ENCODE measurements around the gene ALPL. TPM values are rescaled to one million over a fixed set of nuclear protein-coding genes. Genes with fewer than 3 reads are reported as not detected.
A peak's percentile ranks its signal among the peaks of the same experiment; 100 is the strongest.

ALPL gene
- polyA plus RNA-seq, 3 donors, result not detected

DNA sequence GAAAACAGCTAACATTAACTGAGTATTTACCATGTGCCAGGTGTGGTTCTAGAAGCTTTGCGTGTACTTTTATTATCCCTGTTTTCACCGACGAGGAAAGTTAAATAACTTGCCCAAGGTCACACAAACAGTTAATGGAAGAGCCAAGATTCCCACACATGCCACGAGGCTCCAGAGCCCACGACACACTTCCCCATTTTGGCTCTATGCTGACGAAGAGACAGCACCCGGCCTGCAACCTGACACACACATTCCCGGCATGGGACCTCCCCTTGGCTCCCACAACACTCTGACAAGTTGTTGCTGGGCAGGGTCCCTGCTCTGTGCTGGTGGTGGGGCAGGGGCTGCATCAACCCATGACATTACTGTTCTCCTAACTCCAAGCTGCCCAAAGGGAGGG, 107.1 kb downstream of the ALPL start:
- H4K20me1 ChIP-seq (ENCODE audit: insufficient read depth, low read length), result no peaks in the 10 kb centered on the region
- H3K9ac ChIP-seq (ENCODE audit: insufficient read depth, low read length, poor library complexity, severe bottlenecking), result no peak overlapping the region
- DNase-seq, result no peak
- H3K27ac ChIP-seq (ENCODE audit: low read depth in 1 of 2, low read length in 2 of 2), result no peak overlapping the region
- peaks cover 14 to 43% (median 18%) of the 10 kb centered on the region in 3 donors for H3K27me3 Mint-ChIP-seq (ENCODE audit: low read depth in 3 of 3)
- no peaks in the 10 kb centered on the region for H3K4me1 ChIP-seq (ENCODE audit: control insufficient read depth in 1 of 2, insufficient read depth in 2 of 2, low read length in 2 of 2)
- peaks cover under 1 to 15% of the 10 kb centered on the region in 2 donors for H3K27me3 ChIP-seq (ENCODE audit: control insufficient read depth in 2 of 2, insufficient read depth in 2 of 2, low read length in 2 of 2)
- H2AFZ ChIP-seq (ENCODE audit: insufficient read depth, low read depth, low read length, poor library complexity, severe bottlenecking), result no peak overlapping the region
- no peak overlapping the region for H3K4me3 ChIP-seq (replicated peaks in 1 of 3; ENCODE audit: low read depth in 2 of 3, low read length in 3 of 3)
- peak overlapping the region in 1 of 7 donors; percentile 59 for H3K27ac Mint-ChIP-seq
- no peak overlapping the region for H3K4me2 ChIP-seq (replicated peaks; ENCODE audit: extremely low read depth, low read length, poor library complexity, severe bottlenecking)
- TF ChIP-seq, protein P1, sequence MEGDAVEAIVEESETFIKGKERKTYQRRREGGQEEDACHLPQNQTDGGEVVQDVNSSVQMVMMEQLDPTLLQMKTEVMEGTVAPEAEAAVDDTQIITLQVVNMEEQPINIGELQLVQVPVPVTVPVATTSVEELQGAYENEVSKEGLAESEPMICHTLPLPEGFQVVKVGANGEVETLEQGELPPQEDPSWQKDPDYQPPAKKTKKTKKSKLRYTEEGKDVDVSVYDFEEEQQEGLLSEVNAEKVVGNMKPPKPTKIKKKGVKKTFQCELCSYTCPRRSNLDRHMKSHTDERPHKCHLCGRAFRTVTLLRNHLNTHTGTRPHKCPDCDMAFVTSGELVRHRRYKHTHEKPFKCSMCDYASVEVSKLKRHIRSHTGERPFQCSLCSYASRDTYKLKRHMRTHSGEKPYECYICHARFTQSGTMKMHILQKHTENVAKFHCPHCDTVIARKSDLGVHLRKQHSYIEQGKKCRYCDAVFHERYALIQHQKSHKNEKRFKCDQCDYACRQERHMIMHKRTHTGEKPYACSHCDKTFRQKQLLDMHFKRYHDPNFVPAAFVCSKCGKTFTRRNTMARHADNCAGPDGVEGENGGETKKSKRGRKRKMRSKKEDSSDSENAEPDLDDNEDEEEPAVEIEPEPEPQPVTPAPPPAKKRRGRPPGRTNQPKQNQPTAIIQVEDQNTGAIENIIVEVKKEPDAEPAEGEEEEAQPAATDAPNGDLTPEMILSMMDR (IDR thresholded peaks at IDR 0.05), result no peak
- no peaks in the 10 kb centered on the region for H3K36me3 ChIP-seq (replicated peaks in 1 of 2; ENCODE audit: control insufficient read depth in 1 of 2, insufficient read depth in 2 of 2, low read length in 2 of 2)
- H3K9me3 Mint-ChIP-seq, result no peaks in the 10 kb centered on the region
- WGBS (ENCODE audit: insufficient coverage), result 46% methylated on average over 7 of the region's 8 CpGs
- intact Hi-C loops (cut with micrococcal nuclease), result no loop called here
- H3K36me3 Mint-ChIP-seq, result no peaks in the 10 kb centered on the region
- H3K4me1 Mint-ChIP-seq, result no peaks in the 10 kb centered on the region
- no peaks in the 10 kb centered on the region for H3K9me3 ChIP-seq (replicated peaks in 1 of 2; ENCODE audit: control insufficient read depth in 1 of 2, insufficient read depth in 1 of 2, low read length in 2 of 2)
- no peak overlapping the region for H3K4me3 Mint-ChIP-seq
- no peaks in the 10 kb centered on the region for H3K79me2 ChIP-seq (ENCODE audit: insufficient read depth, low read length)

DNA sequence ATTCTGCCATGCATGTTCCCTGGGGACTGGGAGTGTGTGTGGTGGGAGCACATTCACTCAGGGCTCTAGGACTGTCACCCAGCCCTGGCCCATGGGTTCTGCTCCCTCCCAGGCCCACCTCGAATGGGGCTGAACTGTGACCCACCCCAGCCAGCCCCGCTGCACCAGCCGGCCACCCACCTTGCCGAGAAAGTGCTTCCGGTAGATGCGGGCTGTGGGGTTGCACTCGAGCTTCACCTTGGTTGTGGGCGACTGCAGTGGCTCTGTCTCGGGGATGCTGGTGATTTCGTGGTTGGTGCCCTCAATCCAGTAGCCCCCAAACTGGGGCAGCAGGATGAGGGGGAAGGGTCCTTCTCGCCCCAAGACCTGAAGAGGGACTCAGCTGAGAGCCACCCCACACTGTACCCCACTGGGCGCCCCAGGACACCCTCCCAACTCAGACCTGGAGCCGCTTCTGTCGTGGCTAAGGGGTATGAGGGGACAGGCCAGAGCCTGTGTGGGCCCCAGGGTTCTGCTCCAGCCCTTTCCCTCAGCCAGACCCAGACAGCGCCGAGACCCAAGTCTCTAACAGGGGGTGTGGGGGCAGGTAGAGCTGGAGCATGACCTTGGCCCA, 108.0 kb downstream of the ALPL start:
- Histone ChIP-seq H3K27me3 (ENCODE audit: control insufficient read depth in 2 of 2, insufficient read depth in 2 of 2, low read length in 2 of 2) (peaks cover 3 to 22% of the 10 kb centered on the region in 2 donors), H3K79me2 (ENCODE audit: insufficient read depth, low read length) (no peaks in the 10 kb centered on the region), H3K36me3 (replicated peaks in 1 of 2; ENCODE audit: control insufficient read depth in 1 of 2, insufficient read depth in 2 of 2, low read length in 2 of 2) (no peaks in the 10 kb centered on the region), H3K9me3 (replicated peaks in 1 of 2; ENCODE audit: control insufficient read depth in 1 of 2, insufficient read depth in 1 of 2, low read length in 2 of 2) (no peaks in the 10 kb centered on the region), H3K4me2 (replicated peaks; ENCODE audit: extremely low read depth, low read length, poor library complexity, severe bottlenecking) (no peak overlapping the region), H2AFZ (ENCODE audit: insufficient read depth, low read depth, low read length, poor library complexity, severe bottlenecking) (no peak overlapping the region), H4K20me1 (ENCODE audit: insufficient read depth, low read length) (no peaks in the 10 kb centered on the region), H3K9ac (ENCODE audit: insufficient read depth, low read length, poor library complexity, severe bottlenecking) (no peak overlapping the region), H3K27ac (ENCODE audit: low read depth in 1 of 2, low read length in 2 of 2) (no peak overlapping the region), H3K4me3 (replicated peaks in 1 of 3; ENCODE audit: low read depth in 2 of 3, low read length in 3 of 3) (no peak overlapping the region), H3K4me1 (ENCODE audit: control insufficient read depth in 1 of 2, insufficient read depth in 2 of 2, low read length in 2 of 2) (no peaks in the 10 kb centered on the region)
- peaks cover 0 to 2% (median 0%) of the 10 kb centered on the region in 7 donors for H3K9me3 Mint-ChIP-seq
- intact Hi-C loops (cut with micrococcal nuclease), result no loop called here
- H3K27ac Mint-ChIP-seq, result no peak overlapping the region
- 96% methylated on average over 7 of the region's 16 CpGs for WGBS (ENCODE audit: insufficient coverage)
- H3K4me1 Mint-ChIP-seq, result peaks cover 1% of the 10 kb centered on the region
- H3K36me3 Mint-ChIP-seq, result no peaks in the 10 kb centered on the region
- peaks cover 20 to 46% (median 24%) of the 10 kb centered on the region in 3 donors for H3K27me3 Mint-ChIP-seq (ENCODE audit: low read depth in 3 of 3)
- TF ChIP-seq, protein P1 (IDR thresholded peaks at IDR 0.05), result no peak
- H3K4me3 Mint-ChIP-seq, result no peak overlapping the region
- no peak for DNase-seq
